Smooth muscle cell (in vitro differentiated cells): ENCODE results near the gene RNLS. TPM values are rescaled to one million over a fixed set of nuclear protein-coding genes. Genes with fewer than 3 reads are reported as not detected.

Source experiments
- DNase-seq: peaks from one replicate; lab custom pipeline; 2025; ENCODE audit not compliant: unreplicated experiment; lab: John Stamatoyannopoulos, UW
- H2AFZ ChIP-seq: fragments of 200-600 bp; sonication (generic); 2 replicates; pipeline ENCODE4 v1.6.0; 2016; ENCODE audit warnings: antibody characterized with exemption, low read depth, mild to moderate bottlenecking
- H3F3A ChIP-seq: fragments of 200-600 bp; sonication (generic); 2 replicates; pipeline ENCODE4 v1.6.0; 2017; ENCODE audit warnings: antibody characterized with exemption, low read depth
- H3K27ac ChIP-seq: fragments of 200-600 bp; sonication (generic); 2 replicates; pipeline ENCODE4 v1.5.1; 2016; ENCODE audit warnings: low read depth, mild to moderate bottlenecking
- H3K27me3 ChIP-seq: fragments of 200-600 bp; sonication (generic); 2 replicates; pipeline ENCODE4 v1.6.1; 2016; ENCODE audit warnings: low read depth, mild to moderate bottlenecking
- H3K36me3 ChIP-seq: fragments of 200-600 bp; sonication (generic); 2 replicates; pipeline ENCODE4 v1.5.1; 2016; ENCODE audit warnings: low read depth
- H3K4me1 ChIP-seq: fragments of 200-600 bp; sonication (generic); 2 replicates; pipeline ENCODE4 v1.5.1; 2016; ENCODE audit warnings: low read depth
- H3K4me2 ChIP-seq: fragments of 200-600 bp; sonication (generic); 2 replicates; pipeline ENCODE4 v1.6.0; 2016; ENCODE audit warnings: mild to moderate bottlenecking
- H3K4me3 ChIP-seq: fragments of 200-600 bp; sonication (generic); 2 replicates; pipeline ENCODE4 v1.5.1; 2016; ENCODE audit warnings: mild to moderate bottlenecking
- H3K79me2 ChIP-seq: fragments of 200-600 bp; sonication (generic); 2 replicates; pipeline ENCODE4 v1.6.0; 2016; ENCODE audit warnings: low read depth, mild to moderate bottlenecking
- H3K9ac ChIP-seq: fragments of 200-600 bp; sonication (generic); 2 replicates; pipeline ENCODE4 v1.6.0; 2016; ENCODE audit warnings: low read depth
- H3K9me3 ChIP-seq: fragments of 200-600 bp; sonication (generic); replicated peaks from 2 replicates; pipeline ENCODE4 v1.5.1; 2016; ENCODE audit warnings: low read depth
- H4K20me1 ChIP-seq: fragments of 200-600 bp; sonication (generic); 2 replicates; pipeline ENCODE4 v1.6.0; 2016; ENCODE audit warnings: low read depth
- WGBS: methylation state at CpG from one replicate; pipeline ENCODE4 v1.1.7; 2016; ENCODE audit warnings: low lambda C conversion rate; 5-methylcytosine and 5-hydroxymethylcytosine counted together
- polyA plus RNA-seq: library from polyadenylated mRNA; unstranded; fragments of >200 nt; fragmentation: Nextera tagmentation; extraction: Ambion mirVana; gene quantifications from 2 replicates; pipeline ENCODE4 v1.2.1, GENCODE V29; 2016
- total RNA-seq: library from RNA; depleted of rRNA; stranded (reverse); fragments of >200 nt; gene quantifications from 2 replicates; pipeline ENCODE4 v1.2.3, GENCODE V29; 2014
- TF ChIP-seq, protein P1 (sequence below): fragments of 200-600 bp; sonication (generic); IDR thresholded peaks from 2 replicates; pipeline ENCODE4 v1.5.1; 2017; ENCODE audit warnings: borderline replicate concordance, mild to moderate bottlenecking, antibody characterized with exemption; ENCODE audit not compliant: insufficient read depth, poor library complexity, severe bottlenecking

Gene RNLS
- total and polyA plus RNA-seq, 2 experiments from 2014 or later: 4.8 to 11.2 TPM

DNA sequence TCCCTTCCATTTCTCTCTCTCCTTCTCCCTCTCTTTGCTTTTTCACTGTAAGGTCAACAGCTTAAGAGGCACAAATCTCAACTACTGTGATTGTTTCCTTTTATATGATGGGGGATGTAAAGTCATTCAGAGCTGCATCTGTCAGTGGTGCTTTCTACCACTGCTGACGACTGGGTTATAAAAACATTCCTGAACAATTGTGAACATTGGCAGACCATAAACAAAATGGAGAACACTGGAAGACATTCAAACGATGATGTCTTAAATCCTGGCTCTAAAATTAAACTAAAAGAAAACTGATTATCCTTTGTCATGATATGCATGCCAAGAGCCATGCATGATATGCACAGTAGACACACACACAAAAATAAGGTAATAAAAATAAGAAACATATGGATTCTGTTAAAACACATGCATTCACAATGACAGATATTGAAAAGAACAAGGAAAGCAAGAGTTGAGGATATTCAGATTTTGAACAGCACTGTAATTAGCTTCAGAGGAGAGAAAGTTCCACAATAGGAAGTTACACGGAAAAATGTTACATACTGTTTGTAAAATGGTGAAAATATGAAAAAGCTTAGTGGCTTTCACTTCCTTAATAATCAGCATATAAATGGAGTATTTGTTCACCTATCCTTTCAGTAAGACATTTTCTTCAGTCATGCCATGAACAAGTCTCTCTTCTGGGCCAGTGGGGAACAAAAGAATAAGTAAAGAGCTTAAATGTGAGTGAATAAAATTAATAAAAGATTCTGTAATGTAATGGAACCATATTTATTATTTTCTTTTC lies 89.2 kb downstream of the RNLS start:
- Histone ChIP-seq H3K36me3 (no peaks in the 10 kb centered on the region), H4K20me1 (no peaks in the 10 kb centered on the region), H3K27me3 (peaks cover 25% of the 10 kb centered on the region), H3K4me1 (no peaks in the 10 kb centered on the region), H3K4me2 (no peak overlapping the region), H2AFZ (no peak overlapping the region), H3K27ac (no peak overlapping the region), H3F3A (no peaks in the 10 kb centered on the region), H3K9me3 (no peaks in the 10 kb centered on the region), H3K9ac (no peak overlapping the region), H3K4me3 (no peak overlapping the region), H3K79me2 (no peaks in the 10 kb centered on the region)
- WGBS: 77% methylated on average over 3 of the region's 3 CpGs
- TF ChIP-seq, protein P1, sequence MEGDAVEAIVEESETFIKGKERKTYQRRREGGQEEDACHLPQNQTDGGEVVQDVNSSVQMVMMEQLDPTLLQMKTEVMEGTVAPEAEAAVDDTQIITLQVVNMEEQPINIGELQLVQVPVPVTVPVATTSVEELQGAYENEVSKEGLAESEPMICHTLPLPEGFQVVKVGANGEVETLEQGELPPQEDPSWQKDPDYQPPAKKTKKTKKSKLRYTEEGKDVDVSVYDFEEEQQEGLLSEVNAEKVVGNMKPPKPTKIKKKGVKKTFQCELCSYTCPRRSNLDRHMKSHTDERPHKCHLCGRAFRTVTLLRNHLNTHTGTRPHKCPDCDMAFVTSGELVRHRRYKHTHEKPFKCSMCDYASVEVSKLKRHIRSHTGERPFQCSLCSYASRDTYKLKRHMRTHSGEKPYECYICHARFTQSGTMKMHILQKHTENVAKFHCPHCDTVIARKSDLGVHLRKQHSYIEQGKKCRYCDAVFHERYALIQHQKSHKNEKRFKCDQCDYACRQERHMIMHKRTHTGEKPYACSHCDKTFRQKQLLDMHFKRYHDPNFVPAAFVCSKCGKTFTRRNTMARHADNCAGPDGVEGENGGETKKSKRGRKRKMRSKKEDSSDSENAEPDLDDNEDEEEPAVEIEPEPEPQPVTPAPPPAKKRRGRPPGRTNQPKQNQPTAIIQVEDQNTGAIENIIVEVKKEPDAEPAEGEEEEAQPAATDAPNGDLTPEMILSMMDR: no peak
- no peak for DNase-seq

DNA sequence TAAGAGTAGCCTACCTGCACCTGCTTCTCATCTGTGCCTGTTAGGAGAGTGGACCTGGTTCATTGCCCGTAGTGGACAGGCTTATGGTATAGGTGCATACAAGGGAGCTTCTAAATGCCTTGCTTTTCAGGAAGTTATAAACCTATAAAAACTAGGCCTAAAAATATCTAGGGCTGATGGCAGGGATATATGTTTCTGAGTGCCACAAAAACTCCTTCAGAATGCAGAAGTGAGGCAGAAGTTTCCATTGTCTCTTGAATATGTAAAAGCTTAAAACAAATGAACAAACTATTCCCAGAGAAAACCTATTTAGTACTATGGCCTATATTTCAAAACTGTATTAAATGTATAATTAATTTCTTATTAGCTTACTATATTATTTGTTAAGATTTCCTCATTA lies 91.8 kb downstream of the RNLS start:
- TF ChIP-seq, protein P1: no peak
- 93% methylated on average over 1 of the region's 1 CpG for WGBS
- Histone ChIP-seq H3K4me2 (no peak overlapping the region), H3K4me3 (no peak overlapping the region), H3K9me3 (no peaks in the 10 kb centered on the region), H3K79me2 (no peaks in the 10 kb centered on the region), H3K4me1 (no peaks in the 10 kb centered on the region), H3F3A (no peaks in the 10 kb centered on the region), H3K36me3 (no peaks in the 10 kb centered on the region), H3K27me3 (peaks cover 11% of the 10 kb centered on the region), H2AFZ (no peak overlapping the region), H4K20me1 (no peaks in the 10 kb centered on the region), H3K27ac (no peak overlapping the region), H3K9ac (no peak overlapping the region)
- no peak for DNase-seq

DNA sequence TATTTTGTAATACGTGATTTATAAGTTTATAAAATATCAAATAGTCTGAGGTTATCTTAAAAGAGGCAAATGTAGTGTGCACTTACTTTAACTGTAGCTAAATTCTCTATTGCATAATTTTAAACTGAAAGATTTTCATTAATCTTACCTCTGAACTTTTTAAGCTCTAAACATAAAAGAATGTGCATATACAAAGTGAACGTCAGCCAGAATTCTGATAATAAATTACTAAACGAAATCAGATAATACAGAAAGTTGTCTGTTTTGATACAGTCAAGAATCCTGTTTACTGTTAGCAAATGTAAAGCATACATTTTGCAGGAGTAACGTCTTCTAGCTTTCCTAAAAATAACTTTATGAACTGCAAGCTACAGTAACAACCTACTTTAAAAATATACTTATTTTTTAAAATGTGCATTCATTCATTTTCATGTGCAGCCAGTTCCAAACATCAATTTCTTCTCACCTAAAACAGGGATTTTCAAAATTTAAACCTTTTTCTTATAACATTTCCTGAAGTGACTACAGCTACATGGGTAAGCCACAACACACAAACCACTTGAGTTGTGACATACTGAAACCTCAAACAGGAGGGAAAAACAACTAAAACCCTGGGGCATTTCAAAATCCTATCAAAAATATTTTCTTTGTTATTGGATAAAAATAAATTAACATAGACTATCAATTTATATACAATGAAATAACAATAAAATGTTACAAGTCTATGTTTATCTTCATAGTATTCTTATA lies 92.7 kb downstream of the RNLS start:
- H3K4me3 ChIP-seq: no peak overlapping the region
- no peak overlapping the region for H3K4me2 ChIP-seq
- WGBS: 82% methylated on average over 4 of the region's 4 CpGs
- H3K79me2 ChIP-seq: no peaks in the 10 kb centered on the region
- H3K9me3 ChIP-seq: no peaks in the 10 kb centered on the region
- H3K4me1 ChIP-seq: no peaks in the 10 kb centered on the region
- TF ChIP-seq, protein P1: no peak
- H3K27me3 ChIP-seq: peaks cover 2% of the 10 kb centered on the region
- DNase-seq: no peak
- H4K20me1 ChIP-seq: no peaks in the 10 kb centered on the region
- no peak overlapping the region for H2AFZ ChIP-seq
- no peaks in the 10 kb centered on the region for H3F3A ChIP-seq
- no peak overlapping the region for H3K27ac ChIP-seq
- no peaks in the 10 kb centered on the region for H3K36me3 ChIP-seq
- no peak overlapping the region for H3K9ac ChIP-seq
